Activated CD8-positive, alpha-beta memory T cell treated with anti-CD3 and anti-CD28 coated beads for 4 hours (primary cell): ENCODE measurements around the gene ZNF573.
"Not testable (repeated sequence)": the region's sequence is repeated elsewhere in the genome, so short reads cannot be mapped to it uniquely, and the experiment has no call there.

ENCODE experiments used
- DNase-seq, 2 donors: peaks; one replicate each; pipeline ENCODE4 v3.0.0-alpha.2; 2020; ENCODE audit warnings: low read depth in 2 of 2

Gene ZNF573

DNA sequence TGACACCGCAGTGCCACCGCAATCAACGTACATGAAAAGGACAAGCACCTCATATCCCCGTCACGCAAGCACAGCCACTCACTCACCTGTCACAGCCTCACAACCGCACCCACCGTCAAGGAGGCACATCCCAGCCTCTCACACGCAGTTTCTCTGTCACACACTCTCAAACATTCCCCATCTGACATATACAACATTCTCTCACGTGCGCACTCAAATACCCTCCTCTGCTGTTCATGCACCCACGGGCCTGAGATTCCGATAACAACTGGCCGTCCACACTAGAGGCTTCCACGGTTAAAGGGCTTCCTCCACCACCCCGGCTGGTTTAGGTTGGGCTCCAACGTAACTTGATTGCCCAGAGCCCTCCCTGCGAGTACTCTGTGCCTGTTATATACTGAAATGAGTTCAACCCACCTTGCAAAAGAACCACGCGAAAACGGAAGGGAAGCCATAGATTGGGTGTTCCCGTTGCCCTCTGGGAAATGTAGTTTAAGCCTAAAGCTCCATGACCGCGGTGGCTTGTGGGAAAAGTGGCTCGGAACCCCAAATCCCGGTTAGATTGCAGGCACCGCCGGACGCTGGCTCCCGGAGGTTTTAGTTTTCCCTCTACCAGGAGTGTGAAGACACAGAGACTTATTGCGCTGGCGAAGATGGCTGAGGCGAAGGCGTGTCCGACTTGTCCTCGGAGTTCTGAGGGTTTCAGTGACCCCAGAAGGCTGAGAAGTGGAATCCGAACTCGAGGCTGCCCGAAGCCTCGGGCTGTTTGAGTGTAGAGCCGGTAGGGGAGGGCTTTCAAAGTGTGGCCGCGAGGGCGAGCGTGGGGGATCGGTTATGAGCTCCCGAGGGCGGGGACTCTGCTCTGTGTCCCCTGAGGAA lies at the start of gene ZNF573:
ZNF573 (minus strand) TSS at position 460 of the 879 bp plus-strand sequence. CDS start 5,857 bp downstream, outside the sequence.
- peak; percentile 56 to 69 for DNase-seq

- DNase-seq, result peak in 1 of 2 donors; percentile 19
Observed at GRCh38 chr19:37817180-37817981, 38.0 kb upstream of the ZNF573 start.

DNA sequence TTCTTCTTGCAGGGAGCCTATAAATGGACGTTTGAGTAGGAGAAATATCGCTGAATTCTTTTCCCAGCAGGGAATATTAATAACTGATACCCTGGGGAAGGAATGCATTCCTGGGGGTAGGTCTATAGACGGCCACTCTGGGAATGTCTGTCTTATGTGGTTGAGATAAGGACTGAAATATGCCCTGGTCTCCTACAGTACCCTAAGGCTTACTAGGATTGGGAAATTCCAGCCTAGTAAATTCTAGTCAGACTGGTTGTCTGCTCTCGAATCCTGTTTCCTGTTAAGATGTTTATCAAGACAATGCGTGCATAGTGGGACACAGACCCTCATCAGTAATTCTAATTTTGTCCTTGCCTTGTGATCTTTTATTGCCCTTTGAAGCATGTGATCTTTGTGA lies 36.2 kb upstream of the ZNF573 start:
- not testable (repeated sequence) for DNase-seq

GRCh38 chr19:37813340-37813739 lies 34.0 kb upstream of the ZNF573 start:
- no peak for DNase-seq

DNA sequence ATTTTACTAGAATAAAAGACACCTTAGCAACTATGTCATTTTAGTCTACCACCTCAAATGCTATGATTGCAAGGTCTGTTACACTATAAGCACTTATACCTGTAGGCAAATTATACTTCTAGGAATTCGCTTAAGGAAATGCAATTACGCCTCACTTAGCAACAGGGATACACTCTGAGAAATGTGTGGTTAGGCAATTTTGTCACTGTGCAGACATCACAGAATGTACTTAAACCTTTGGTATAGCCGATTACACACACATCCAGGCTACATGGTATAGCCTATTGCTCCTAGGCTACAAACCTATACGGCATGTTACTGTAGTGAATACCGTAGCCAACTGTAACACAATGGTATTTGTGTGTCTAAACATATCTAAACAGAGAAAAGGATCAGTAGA lies 30.0 kb upstream of the ZNF573 start:
- DNase-seq, result no peak

DNA sequence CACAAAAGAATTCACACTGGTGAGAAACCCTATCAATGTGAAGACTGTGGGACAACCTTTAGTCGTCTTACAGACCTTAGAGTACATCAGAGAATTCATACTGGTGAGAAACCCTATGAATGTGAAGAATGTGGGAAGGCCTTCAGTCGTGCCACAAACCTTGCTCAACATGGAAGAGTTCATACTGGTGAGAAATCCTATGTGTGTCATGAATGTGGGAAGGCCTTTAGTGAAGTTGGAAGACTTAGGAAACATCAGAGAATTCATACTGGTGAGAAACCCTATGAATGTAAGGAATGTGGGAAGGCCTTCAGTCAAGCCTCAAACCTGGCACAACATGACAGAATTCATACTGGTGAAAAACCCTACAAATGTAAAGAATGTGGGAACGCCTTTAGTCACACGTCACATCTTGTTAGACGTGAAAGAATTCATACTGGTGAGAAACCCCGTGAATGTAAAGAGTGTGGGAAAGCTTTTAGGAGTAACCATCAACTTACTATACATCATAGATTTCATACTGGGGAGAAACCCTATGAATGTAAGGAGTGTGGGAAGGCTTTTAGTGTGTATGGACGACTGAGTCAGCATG lies 24.0 kb upstream of the ZNF573 start:
- DNase-seq, result no peak

GRCh38 chr19:37790244-37790925 lies 11.0 kb upstream of the ZNF573 start:
- no peak for DNase-seq

- no peak for DNase-seq
Observed at GRCh38 chr19:37778613-37779126, 716 bp downstream of the ZNF573 start.

- no peak for DNase-seq
Observed at GRCh38 chr19:37770985-37771384, 8.4 kb downstream of the ZNF573 start.

GRCh38 chr19:37763488-37763887 lies 15.9 kb downstream of the ZNF573 start:
- no peak for DNase-seq

GRCh38 chr19:37757683-37758082 lies 21.7 kb downstream of the ZNF573 start:
- DNase-seq, result not testable (repeated sequence)

DNA sequence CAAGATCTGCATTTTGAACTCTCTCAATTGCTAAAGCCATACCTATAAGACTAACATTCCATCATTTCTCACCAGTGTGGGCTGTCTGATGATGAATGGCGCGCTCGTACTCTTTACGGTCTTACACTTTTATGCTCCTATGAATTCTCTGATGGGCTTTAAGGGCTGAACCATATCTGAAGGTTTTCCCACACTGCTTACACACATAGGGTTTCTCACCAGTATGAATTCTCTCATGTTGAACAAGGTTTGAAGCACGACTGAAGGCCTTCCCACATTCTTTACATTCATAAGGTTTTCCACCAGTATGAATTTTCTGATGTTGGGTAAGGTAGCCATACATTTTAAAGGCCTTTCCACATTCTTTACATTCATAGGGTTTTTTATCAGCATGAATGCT lies 41.0 kb downstream of the ZNF573 start:
- no peak for DNase-seq

- no peak for DNase-seq
Observed at GRCh38 chr19:37725181-37725580, 54.2 kb downstream of the ZNF573 start.

DNA sequence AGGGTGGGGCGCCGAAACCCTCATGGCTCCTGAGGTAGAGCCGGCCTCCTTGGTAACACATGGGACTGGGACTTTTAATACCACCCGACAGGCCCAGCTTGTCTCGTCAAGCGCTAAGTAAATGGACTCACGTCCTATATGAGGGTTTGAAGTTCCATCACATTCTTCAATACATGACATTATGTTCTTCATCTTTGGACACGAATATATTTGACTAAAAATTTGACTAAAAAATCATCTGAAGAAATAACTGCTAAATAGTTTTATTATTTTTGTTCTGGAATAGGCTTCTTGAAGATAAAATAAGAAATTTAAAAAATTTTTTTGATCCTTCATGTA lies 59.5 kb downstream of the ZNF573 start:
- no peak for DNase-seq

GRCh38 chr19:37719111-37719926 lies 60.1 kb downstream of the ZNF573 start, which contains the start of gene ZNF607:
Gene ZNF607, minus strand, starts transcription at chr19:37719761. Its CDS starts 8,143 bp downstream, at chr19:37711618.
- peak; percentile 67 to 76 for DNase-seq

DNA sequence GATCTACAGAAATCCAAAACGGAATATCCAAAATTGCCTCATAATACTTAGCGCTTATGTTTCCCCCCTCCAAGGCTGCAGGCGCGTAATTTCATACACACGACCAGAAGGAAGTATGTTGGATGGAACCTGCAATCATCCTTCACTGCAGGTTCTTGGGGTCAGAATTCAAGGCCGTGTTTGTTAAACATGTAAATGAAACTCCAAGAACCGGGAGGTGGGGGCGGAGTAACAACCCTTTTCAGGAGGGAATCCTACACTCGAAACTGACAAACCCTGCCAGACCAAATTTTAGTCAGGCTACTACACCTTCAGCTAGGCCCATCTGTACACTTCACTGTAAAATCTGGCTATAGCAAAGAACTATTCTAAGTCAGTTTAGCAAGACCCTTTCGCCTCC lies 61.1 kb downstream of the ZNF573 start:
- no peak for DNase-seq

GRCh38 chr19:37716140-37716539 lies 63.2 kb downstream of the ZNF573 start:
- DNase-seq, result no peak

DNA sequence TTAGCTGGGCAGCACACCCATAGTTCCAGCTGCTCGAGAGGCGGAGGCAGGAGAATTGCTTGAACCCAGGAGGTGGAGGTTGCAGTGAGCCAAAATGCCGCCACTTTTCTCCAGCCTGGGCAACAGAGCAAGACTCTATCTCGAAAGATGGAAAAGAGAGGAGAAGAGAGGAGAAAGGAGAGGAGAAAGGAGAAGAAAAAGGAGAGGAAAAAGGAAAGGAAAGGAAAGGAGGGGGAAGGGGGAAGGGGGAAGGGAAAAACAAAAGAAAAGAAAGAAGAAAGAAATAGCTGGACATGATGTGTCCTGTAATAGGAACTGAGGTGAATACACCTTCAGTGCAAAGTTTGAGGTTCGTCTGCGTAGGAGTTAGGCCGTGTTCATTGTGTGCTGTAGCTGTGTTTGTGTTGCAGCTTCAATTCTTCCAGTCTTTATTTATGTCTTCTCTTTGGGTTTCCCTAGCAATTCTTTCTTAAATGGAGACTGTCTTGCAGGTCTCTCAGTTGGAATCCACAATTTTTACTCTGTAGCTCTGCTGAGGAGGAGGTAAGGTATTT lies 73.3 kb downstream of the ZNF573 start:
- DNase-seq, result no peak

- DNase-seq, result no peak
Observed at GRCh38 chr19:37699057-37699456, 80.3 kb downstream of the ZNF573 start.

DNA sequence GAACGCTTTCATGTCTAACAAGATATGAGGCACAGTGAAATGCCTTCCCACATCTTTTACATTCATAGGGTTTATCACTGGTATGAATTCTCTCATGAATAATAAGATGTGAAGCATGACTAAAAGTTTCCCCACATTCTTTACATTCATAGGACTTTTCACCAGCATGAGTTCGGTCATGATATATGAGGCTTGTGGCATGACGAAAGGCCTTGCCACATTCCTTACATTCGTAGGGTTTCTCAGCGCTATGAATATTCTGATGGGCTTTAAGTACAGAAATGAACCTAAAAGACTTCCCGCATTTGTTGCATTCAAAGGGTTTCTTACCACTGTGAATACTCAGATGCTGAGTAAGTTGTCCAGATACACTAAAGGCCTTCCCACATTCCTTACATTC lies 81.2 kb downstream of the ZNF573 start:
- no peak for DNase-seq
